IMR-90 (cell line): ENCODE measurements around the gene CLEC3B.

Experiments
- CEBPB ChIP-seq: IDR thresholded peaks from 2 replicates; pipeline ENCODE4 v1.6.1; 2012; ENCODE audit warnings: low read depth, low read length, improper control_type of control experiment
- SMC3 ChIP-seq: fragments of 150-350 bp; IDR thresholded peaks from 2 replicates; pipeline ENCODE4 v1.6.1; 2016; ENCODE audit warnings: low read depth, mild to moderate bottlenecking, antibody characterized with exemption, low read length, moderate library complexity
- TF ChIP-seq, protein P1 (sequence below): conservative IDR thresholded peaks from 2 replicates; pipeline ENCODE4 v1.5.1; 2012; ENCODE audit warnings: mild to moderate bottlenecking, low read depth, low read length, improper control_type of control experiment

DNA sequence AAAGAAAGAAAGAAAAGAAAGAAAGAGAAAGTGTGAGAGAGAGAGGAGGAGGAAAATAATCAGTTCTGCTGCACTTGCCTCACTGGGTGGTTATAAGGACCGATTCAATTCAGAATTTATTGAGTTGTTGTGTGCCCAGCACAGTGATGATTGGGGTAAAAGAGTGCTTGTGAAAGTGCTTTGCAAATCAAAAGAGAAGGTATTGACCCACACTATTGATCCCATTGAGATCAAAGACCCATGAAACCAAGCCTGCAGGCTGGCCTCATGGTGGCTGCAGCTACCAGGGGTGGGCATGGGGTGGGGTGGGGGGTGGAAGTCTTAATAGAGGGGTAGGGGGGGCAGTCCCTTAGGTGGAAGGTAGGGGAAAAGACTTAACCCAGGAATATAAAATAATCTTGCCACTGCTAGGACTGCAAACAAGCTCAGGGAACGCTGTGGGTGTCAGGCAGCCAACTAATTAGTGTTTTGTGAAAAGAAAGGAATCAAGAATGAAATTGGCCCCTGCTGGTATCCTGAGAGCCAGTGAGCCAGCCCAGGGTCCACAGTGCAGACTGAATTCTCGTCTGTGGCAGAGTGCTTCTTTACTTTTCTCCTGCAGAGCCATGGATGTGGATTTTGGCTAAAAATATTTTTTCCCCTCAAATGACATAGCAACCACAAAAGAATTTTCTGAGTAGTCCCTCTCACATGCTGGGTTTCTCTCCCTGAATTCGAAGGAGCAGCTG, 34.2 kb downstream of the CLEC3B start:
- TF ChIP-seq, protein P1, sequence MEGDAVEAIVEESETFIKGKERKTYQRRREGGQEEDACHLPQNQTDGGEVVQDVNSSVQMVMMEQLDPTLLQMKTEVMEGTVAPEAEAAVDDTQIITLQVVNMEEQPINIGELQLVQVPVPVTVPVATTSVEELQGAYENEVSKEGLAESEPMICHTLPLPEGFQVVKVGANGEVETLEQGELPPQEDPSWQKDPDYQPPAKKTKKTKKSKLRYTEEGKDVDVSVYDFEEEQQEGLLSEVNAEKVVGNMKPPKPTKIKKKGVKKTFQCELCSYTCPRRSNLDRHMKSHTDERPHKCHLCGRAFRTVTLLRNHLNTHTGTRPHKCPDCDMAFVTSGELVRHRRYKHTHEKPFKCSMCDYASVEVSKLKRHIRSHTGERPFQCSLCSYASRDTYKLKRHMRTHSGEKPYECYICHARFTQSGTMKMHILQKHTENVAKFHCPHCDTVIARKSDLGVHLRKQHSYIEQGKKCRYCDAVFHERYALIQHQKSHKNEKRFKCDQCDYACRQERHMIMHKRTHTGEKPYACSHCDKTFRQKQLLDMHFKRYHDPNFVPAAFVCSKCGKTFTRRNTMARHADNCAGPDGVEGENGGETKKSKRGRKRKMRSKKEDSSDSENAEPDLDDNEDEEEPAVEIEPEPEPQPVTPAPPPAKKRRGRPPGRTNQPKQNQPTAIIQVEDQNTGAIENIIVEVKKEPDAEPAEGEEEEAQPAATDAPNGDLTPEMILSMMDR, result no peak
- no peak for TF ChIP-seq CEBPB
- TF ChIP-seq SMC3, result no peak
